NCI-H187 (cell line): ENCODE data around the gene FTO.
"Not testable (repeated sequence)": the region's sequence is repeated elsewhere in the genome, so short reads cannot be mapped to it uniquely, and the experiment has no call there.

Experiments used
- DNase-seq, 2 experiments: peaks; one replicate each; lab custom pipeline; 2025; lab: John Stamatoyannopoulos, UW

The FTO gene

GRCh38 chr16:53864819-53865493 is 161.0 kb downstream of the FTO start:
- DNase-seq = no peak

GRCh38 chr16:53865494-53865863 is 161.5 kb downstream of the FTO start:
- no peak for DNase-seq

- no peak for DNase-seq
Observed at GRCh38 chr16:53866520-53866919, 162.6 kb downstream of the FTO start.

- no peak for DNase-seq
Observed at GRCh38 chr16:53870831-53871230, 166.9 kb downstream of the FTO start.

GRCh38 chr16:53872248-53873221 is 168.6 kb downstream of the FTO start:
- DNase-seq = no peak

- DNase-seq = no peak
Observed at GRCh38 chr16:53876811-53877210, 172.9 kb downstream of the FTO start.

GRCh38 chr16:53878216-53878615 is 174.3 kb downstream of the FTO start:
- DNase-seq = no peak

- DNase-seq = no peak
Observed at GRCh38 chr16:53881371-53881770, 177.4 kb downstream of the FTO start.

- DNase-seq = no peak
Observed at GRCh38 chr16:53882310-53882709, 178.4 kb downstream of the FTO start.

GRCh38 chr16:53884748-53885147 is 180.8 kb downstream of the FTO start:
- DNase-seq = no peak

- DNase-seq = no peak
Observed at GRCh38 chr16:53886482-53887378, 182.8 kb downstream of the FTO start.

- DNase-seq = no peak
Observed at GRCh38 chr16:53888222-53888621, 184.3 kb downstream of the FTO start.

GRCh38 chr16:53890877-53891276 is 186.9 kb downstream of the FTO start:
- not testable (repeated sequence) for DNase-seq

- no peak for DNase-seq
Observed at GRCh38 chr16:53891409-53892139, 187.6 kb downstream of the FTO start.

- peak; percentile 9 to 12 for DNase-seq
Observed at GRCh38 chr16:53892155-53892554, 188.2 kb downstream of the FTO start.

- no peak for DNase-seq
Observed at GRCh38 chr16:53893731-53894435, 189.9 kb downstream of the FTO start.

GRCh38 chr16:53894686-53895085 is 190.7 kb downstream of the FTO start:
- DNase-seq = no peak

- no peak for DNase-seq
Observed at GRCh38 chr16:53895433-53895832, 191.5 kb downstream of the FTO start.

GRCh38 chr16:53895851-53896250 is 191.9 kb downstream of the FTO start:
- DNase-seq = no peak

GRCh38 chr16:53896722-53897121 is 192.8 kb downstream of the FTO start:
- no peak for DNase-seq

- no peak for DNase-seq
Observed at GRCh38 chr16:53898993-53899392, 195.0 kb downstream of the FTO start.
